SK-N-SH treated with all-trans-retinoic acid at 6 μM for 48 hours (cell line): ENCODE measurements around the gene POMZP3.
"Not testable (repeated sequence)": the region's sequence is repeated elsewhere in the genome, so short reads cannot be mapped to it uniquely, and the experiment has no call there.

ENCODE experiments used
- ARNTL ChIP-seq: fragments of 450-650 bp; formaldehyde crosslinking; IDR thresholded peaks from 2 replicates; pipeline ENCODE4 v1.5.0; 2020; ENCODE audit warnings: low read depth, mild to moderate bottlenecking, moderate library complexity, borderline replicate concordance
- BACH2 ChIP-seq: fragments of 250-450 bp; sonication (Bioruptor Pico); IDR thresholded peaks from 2 replicates; pipeline ENCODE4 v1.9.0; 2021; ENCODE audit warnings: mild to moderate bottlenecking, borderline replicate concordance
- ESRRG ChIP-seq: fragments of 250-450 bp; sonication (Bioruptor Pico); IDR thresholded peaks from 2 replicates; pipeline ENCODE4 v1.6.1; 2021; ENCODE audit warnings: mild to moderate bottlenecking
- ISL1 ChIP-seq: fragments of 250-450 bp; sonication (Bioruptor Pico); IDR thresholded peaks from 2 replicates; pipeline ENCODE4 v2.1.2; 2022; ENCODE audit warnings: mild to moderate bottlenecking, moderate library complexity
- RARB ChIP-seq: fragments of 250-450 bp; sonication (Bioruptor Pico); IDR thresholded peaks from 2 replicates; pipeline ENCODE4 v1.8.0; 2021; ENCODE audit warnings: mild to moderate bottlenecking, moderate library complexity
- TCF4 ChIP-seq: fragments of 250-450 bp; sonication (Bioruptor Pico); IDR thresholded peaks from 2 replicates; pipeline ENCODE4 v1.8.0; 2021; ENCODE audit warnings: mild to moderate bottlenecking, moderate library complexity, borderline replicate concordance
- ZNF565 ChIP-seq: fragments of 450-650 bp; formaldehyde crosslinking; conservative IDR thresholded peaks from 2 replicates; pipeline ENCODE4 v1.5.0; 2020; ENCODE audit warnings: low read depth, mild to moderate bottlenecking, moderate library complexity
- TF ChIP-seq, protein P1 (sequence below): fragments of 250-450 bp; sonication (Bioruptor Pico); IDR thresholded peaks from 2 replicates; pipeline ENCODE4 v1.5.1; 2021; ENCODE audit warnings: mild to moderate bottlenecking, moderate library complexity
- TF ChIP-seq, protein P2 (sequence below): fragments of 250-450 bp; sonication (Bioruptor Pico); IDR thresholded peaks from 2 replicates; pipeline ENCODE4 v1.8.0; 2020; ENCODE audit warnings: mild to moderate bottlenecking, moderate library complexity, borderline replicate concordance
- TF ChIP-seq, protein P3 (sequence below): fragments of 250-450 bp; sonication (Bioruptor Pico); IDR thresholded peaks from 2 replicates; pipeline ENCODE4 v1.5.1; 2020; ENCODE audit warnings: low read depth, mild to moderate bottlenecking, moderate library complexity

DNA sequence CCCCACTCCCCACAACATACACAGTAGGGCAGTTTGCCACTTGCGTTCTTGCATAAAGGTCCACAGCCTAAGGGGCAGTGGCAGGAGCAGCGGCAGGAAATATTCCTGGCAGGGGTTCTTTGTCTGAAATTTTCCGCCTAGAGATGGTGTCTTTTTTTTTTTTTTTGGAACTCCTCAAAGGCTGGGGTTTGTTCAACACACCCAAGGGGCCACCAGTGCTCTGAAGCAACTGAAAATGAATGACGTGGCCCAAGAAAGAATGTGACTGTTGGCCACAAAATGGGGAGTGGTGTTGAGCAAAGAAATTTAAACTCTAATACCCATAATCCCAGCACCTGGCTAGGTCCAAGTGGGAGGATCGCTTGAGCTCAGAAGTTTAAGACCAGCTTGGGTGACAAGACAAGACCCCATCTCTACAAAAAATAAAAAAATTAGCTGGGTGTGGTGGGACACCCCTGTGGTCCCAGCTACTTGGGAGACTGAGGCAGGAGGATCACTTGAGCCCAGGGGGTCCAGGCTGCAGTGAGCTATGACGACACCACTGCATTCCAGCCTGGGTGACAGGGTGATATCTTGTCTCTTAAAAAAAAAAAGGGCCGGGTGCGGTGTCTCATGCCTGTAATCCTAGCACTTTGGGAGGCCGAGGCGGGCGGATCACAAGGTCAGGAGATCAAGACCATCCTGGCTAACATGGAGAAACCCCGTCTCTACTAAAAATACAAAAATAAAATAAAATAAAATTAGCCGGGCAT is 7.5 kb downstream of the POMZP3 start:
- not testable (repeated sequence) for TF ChIP-seq TCF4 (CRISPR knock-in tag); RARB (CRISPR knock-in tag); ZNF565 (CRISPR knock-in tag); ARNTL (CRISPR knock-in tag); ISL1 (CRISPR knock-in tag); ESRRG (CRISPR knock-in tag); BACH2
- TF ChIP-seq, protein P1, sequence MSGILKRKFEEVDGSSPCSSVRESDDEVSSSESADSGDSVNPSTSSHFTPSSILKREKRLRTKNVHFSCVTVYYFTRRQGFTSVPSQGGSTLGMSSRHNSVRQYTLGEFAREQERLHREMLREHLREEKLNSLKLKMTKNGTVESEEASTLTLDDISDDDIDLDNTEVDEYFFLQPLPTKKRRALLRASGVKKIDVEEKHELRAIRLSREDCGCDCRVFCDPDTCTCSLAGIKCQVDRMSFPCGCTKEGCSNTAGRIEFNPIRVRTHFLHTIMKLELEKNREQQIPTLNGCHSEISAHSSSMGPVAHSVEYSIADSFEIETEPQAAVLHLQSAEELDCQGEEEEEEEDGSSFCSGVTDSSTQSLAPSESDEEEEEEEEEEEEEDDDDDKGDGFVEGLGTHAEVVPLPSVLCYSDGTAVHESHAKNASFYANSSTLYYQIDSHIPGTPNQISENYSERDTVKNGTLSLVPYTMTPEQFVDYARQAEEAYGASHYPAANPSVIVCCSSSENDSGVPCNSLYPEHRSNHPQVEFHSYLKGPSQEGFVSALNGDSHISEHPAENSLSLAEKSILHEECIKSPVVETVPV (CRISPR knock-in tag) = not testable (repeated sequence)
- TF ChIP-seq, protein P2, sequence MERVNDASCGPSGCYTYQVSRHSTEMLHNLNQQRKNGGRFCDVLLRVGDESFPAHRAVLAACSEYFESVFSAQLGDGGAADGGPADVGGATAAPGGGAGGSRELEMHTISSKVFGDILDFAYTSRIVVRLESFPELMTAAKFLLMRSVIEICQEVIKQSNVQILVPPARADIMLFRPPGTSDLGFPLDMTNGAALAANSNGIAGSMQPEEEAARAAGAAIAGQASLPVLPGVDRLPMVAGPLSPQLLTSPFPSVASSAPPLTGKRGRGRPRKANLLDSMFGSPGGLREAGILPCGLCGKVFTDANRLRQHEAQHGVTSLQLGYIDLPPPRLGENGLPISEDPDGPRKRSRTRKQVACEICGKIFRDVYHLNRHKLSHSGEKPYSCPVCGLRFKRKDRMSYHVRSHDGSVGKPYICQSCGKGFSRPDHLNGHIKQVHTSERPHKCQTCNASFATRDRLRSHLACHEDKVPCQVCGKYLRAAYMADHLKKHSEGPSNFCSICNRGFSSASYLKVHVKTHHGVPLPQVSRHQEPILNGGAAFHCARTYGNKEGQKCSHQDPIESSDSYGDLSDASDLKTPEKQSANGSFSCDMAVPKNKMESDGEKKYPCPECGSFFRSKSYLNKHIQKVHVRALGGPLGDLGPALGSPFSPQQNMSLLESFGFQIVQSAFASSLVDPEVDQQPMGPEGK = not testable (repeated sequence)
- TF ChIP-seq, protein P3, sequence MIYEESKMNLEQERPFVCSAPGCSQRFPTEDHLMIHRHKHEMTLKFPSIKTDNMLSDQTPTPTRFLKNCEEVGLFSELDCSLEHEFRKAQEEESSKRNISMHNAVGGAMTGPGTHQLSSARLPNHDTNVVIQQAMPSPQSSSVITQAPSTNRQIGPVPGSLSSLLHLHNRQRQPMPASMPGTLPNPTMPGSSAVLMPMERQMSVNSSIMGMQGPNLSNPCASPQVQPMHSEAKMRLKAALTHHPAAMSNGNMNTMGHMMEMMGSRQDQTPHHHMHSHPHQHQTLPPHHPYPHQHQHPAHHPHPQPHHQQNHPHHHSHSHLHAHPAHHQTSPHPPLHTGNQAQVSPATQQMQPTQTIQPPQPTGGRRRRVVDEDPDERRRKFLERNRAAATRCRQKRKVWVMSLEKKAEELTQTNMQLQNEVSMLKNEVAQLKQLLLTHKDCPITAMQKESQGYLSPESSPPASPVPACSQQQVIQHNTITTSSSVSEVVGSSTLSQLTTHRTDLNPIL (CRISPR knock-in tag) = not testable (repeated sequence)
